GM12892 (cell line): ENCODE data around the gene JAGN1.

ENCODE experiments used
- POLR2A ChIP-seq: IDR thresholded peaks from 2 replicates; pipeline ENCODE4 v1.6.1; 2011; ENCODE audit warnings: low read depth, low read length, control low read depth
- POLR2AphosphoS5 ChIP-seq: IDR thresholded peaks from 2 replicates; pipeline ENCODE4 v1.6.1; 2011; ENCODE audit warnings: low read depth, low read length, control low read depth
- TAF1 ChIP-seq: IDR thresholded peaks from 2 replicates; pipeline ENCODE4 v1.6.1; 2011; ENCODE audit warnings: low read depth, mild to moderate bottlenecking, control low read depth, low read length, borderline replicate concordance

GRCh38 chr3:9876991-9877390, 13.4 kb upstream of the JAGN1 start:
- TF ChIP-seq POLR2A (no peak), POLR2AphosphoS5 (no peak), TAF1 (no peak)
